Measurements from ENCODE around the gene AGFG2. TPM values are rescaled to one million over a fixed set of nuclear protein-coding genes. Genes with fewer than 3 reads are reported as not detected.

The AGFG2 gene
- total and polyA plus RNA-seq, 8 donors: 21.2 to 34.9 (median 28.1) TPM

DNA sequence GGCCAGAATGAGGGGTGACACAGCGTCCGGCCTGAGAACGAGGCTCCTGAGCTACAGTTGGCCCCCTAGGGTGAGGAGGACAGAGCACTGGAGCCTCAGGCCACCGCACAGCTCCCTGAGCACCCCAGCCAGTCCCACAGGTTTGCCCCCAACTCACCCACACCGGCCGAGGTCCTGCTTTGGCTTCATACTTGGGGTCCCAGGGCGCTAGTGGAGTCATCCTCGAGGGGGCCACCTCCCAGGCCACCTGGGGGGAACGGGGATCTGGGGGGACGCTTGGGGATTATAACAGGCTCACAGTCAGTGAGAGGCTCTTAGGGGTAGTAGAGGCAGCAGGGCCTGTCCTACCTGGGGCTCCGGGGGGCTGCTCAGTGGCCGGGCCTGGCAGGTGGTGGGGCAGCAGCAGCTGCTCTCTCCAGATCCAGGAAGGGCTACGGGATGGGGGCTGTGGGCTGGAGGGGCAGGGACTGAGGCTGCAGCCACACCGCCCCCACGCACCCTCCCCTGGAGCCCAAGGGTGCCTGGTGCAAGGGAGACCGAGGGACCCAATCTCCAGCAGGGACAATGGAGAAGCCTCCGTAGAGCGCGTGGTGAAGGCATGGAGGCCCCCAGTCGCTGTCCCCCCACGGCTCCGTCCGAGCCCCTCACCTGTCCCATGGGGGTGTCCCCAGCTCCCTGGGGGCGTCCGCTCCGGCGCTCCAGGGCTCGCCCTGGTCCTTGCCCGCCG, 34.1 kb downstream of the AGFG2 start:
- H3K27me3 ChIP-seq: peaks cover 0 to 15% of the 10 kb centered on the region in 2 donors
- peaks cover 12 to 32% of the 10 kb centered on the region in 2 donors for H3K4me1 ChIP-seq
- no peaks in the 10 kb centered on the region for H3K9me3 ChIP-seq
- H3K27ac ChIP-seq: no peak overlapping the region
- no peak overlapping the region for H3K4me3 ChIP-seq
- DNase-seq (no peak), ATAC-seq (no peak)
- peaks cover 0 to 64% of the 10 kb centered on the region in 2 donors for H3K36me3 ChIP-seq
- TF ChIP-seq CTCF (IDR thresholded peaks at IDR 0.05): no peak
- intact Hi-C loops (cut with DNase I): no loop called here

DNA sequence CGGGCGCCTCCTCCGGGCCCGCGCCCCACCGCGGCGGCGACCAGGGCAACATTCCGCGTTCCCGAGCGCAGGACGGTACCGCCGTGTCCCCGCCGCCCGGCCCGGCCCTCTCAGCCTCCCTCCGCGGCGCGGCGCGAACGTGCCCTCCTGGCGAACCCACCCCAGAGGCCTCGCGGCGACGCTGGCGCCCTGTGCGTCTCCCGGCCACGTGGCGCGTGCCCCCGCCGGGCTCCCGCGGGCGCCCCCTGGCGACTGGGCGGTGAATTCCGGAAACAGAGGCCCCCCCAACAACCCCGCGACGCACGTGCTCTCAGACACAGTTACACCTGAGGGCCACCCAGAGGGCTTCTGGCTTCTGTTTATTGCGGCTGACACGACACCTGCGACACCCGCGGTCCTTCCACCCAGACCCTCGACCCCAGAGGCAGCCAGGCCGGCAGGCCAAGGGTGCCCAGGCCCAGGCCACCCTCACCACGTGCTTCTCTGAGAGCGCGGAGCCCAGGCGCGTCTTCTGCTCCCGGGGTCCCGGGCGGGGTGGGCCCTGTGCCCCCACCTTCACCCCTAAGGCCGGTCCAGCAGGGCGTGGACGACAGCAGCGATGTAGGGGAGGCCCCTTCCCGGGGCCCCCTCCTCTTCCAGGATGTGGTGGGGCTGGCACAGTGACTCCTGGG, 34.8 kb downstream of the AGFG2 start, which contains the start of gene SAP25:
Gene SAP25, minus strand, starts transcription at position 210 of the 671 bp plus-strand sequence. Its CDS starts 158 bp downstream, at position 52.
- no peaks in the 10 kb centered on the region for H3K9me3 ChIP-seq
- intact Hi-C loops (cut with DNase I): no loop called here
- peaks cover 12 to 32% of the 10 kb centered on the region in 2 donors for H3K4me1 ChIP-seq
- peaks cover 0 to 71% of the 10 kb centered on the region in 2 donors for H3K36me3 ChIP-seq
- peaks cover 0 to 15% of the 10 kb centered on the region in 2 donors for H3K27me3 ChIP-seq
- DNase-seq (peak in 1 of 4 donors; percentile 77), ATAC-seq (no peak)
- no peak within 1 kb of the TSS for H3K27ac ChIP-seq
- TF ChIP-seq CTCF (IDR thresholded peaks at IDR 0.05): no peak
- H3K4me3 ChIP-seq: no peak within 1 kb of the TSS

- DNase-seq: no peak
- TF ChIP-seq CTCF (IDR thresholded peaks at IDR 0.05): no peak
- H3K27ac ChIP-seq: no peak overlapping the region
- H3K4me3 ChIP-seq: no peak overlapping the region
- peaks cover 0 to 79% of the 10 kb centered on the region in 2 donors for H3K36me3 ChIP-seq
- peaks cover 12 to 27% of the 10 kb centered on the region in 2 donors for H3K4me1 ChIP-seq
- H3K9me3 ChIP-seq: no peaks in the 10 kb centered on the region
- no peak for ATAC-seq
- H3K27me3 ChIP-seq: peaks cover 0 to 13% of the 10 kb centered on the region in 2 donors
- intact Hi-C loops (cut with DNase I): no loop called here
Observed at GRCh38 chr7:100574362-100575205, 35.6 kb downstream of the AGFG2 start.

DNA sequence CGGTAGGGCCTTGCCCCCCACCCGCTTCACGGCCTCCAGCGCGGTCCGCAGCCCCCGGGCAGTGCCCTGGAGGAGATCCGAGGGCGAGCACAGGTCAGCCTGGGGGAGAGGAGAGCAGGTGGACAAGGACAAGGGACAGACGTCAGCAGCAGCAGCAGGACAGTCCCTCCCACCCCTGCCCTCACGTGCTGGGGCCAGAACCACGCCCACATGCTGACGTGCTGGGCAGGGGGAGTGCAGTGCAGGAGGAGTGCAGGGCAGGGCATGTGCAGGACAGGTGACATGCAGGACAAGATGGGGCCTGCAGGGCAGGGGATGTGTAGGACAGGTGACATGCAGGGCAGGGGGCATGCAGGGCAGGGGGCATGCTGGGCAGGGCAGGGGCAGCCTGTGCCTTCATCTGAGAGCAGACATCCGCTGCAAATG, 36.2 kb downstream of the AGFG2 start:
- no peak for ATAC-seq
- H3K4me1 ChIP-seq: peaks cover 8 to 21% of the 10 kb centered on the region in 2 donors
- intact Hi-C loops (cut with DNase I): no loop called here
- TF ChIP-seq CTCF (IDR thresholded peaks at IDR 0.05): no peak
- no peak overlapping the region for H3K27ac ChIP-seq
- no peak for DNase-seq
- H3K27me3 ChIP-seq: peaks cover 0 to 6% of the 10 kb centered on the region in 2 donors
- H3K9me3 ChIP-seq: no peaks in the 10 kb centered on the region
- peaks cover 0 to 85% of the 10 kb centered on the region in 2 donors for H3K36me3 ChIP-seq
- no peak overlapping the region for H3K4me3 ChIP-seq
